ENCODE results near the gene CRHR1.

CRHR1 gene

GRCh38 chr17:45835481-45835880, 51.4 kb downstream of the CRHR1 start:
- H3K4me3 ChIP-seq (ENCODE audit: low read depth, low read length): no peak overlapping the region
- DNase-seq (ENCODE audit: low read depth): no peak
- TF ChIP-seq CTCF (IDR thresholded peaks at IDR 0.05; ENCODE audit: low read depth, low read length) (no peak), POLR2A (IDR thresholded peaks at IDR 0.05; ENCODE audit: extremely low read depth, insufficient read length) (no peak), MYC (IDR thresholded peaks at IDR 0.05; ENCODE audit: low read depth, low read length) (no peak), MAX (IDR thresholded peaks at IDR 0.05; ENCODE audit: low read depth, low read length) (no peak)

- no peak for TF ChIP-seq CTCF (IDR thresholded peaks at IDR 0.05; ENCODE audit: low read depth, low read length)
- DNase-seq (ENCODE audit: low read depth): peak; percentile 18
- no peak overlapping the region for H3K4me3 ChIP-seq (ENCODE audit: low read depth, low read length)
Measured at GRCh38 chr17:45836047-45837044, 52.2 kb downstream of the CRHR1 start.

GRCh38 chr17:45837187-45837586, 53.1 kb downstream of the CRHR1 start:
- TF ChIP-seq MYC (IDR thresholded peaks at IDR 0.05; ENCODE audit: low read depth, low read length) (no peak), POLR2A (IDR thresholded peaks at IDR 0.05; ENCODE audit: extremely low read depth, insufficient read length) (no peak), CTCF (IDR thresholded peaks at IDR 0.05; ENCODE audit: low read depth, low read length) (no peak), MAX (IDR thresholded peaks at IDR 0.05; ENCODE audit: low read depth, low read length) (no peak)
- no peak for DNase-seq (ENCODE audit: low read depth)
- no peak overlapping the region for H3K4me3 ChIP-seq (ENCODE audit: low read depth, low read length)

GRCh38 chr17:45837603-45838002, 53.5 kb downstream of the CRHR1 start:
- no peak overlapping the region for H3K4me3 ChIP-seq (ENCODE audit: low read depth, low read length)
- no peak for DNase-seq (ENCODE audit: low read depth)
- TF ChIP-seq POLR2A (IDR thresholded peaks at IDR 0.05; ENCODE audit: extremely low read depth, insufficient read length) (no peak), MYC (IDR thresholded peaks at IDR 0.05; ENCODE audit: low read depth, low read length) (no peak), MAX (IDR thresholded peaks at IDR 0.05; ENCODE audit: low read depth, low read length) (no peak), CTCF (IDR thresholded peaks at IDR 0.05; ENCODE audit: low read depth, low read length) (no peak)

- no peak for DNase-seq (ENCODE audit: low read depth)
- TF ChIP-seq MYC (IDR thresholded peaks at IDR 0.05; ENCODE audit: low read depth, low read length) (no peak), POLR2A (IDR thresholded peaks at IDR 0.05; ENCODE audit: extremely low read depth, insufficient read length) (no peak), CTCF (IDR thresholded peaks at IDR 0.05; ENCODE audit: low read depth, low read length) (no peak), MAX (IDR thresholded peaks at IDR 0.05; ENCODE audit: low read depth, low read length) (no peak)
Measured at GRCh38 chr17:45838751-45839295, 54.7 kb downstream of the CRHR1 start.

More at GRCh38 chr17:45838751-45839295, 54.7 kb downstream of the CRHR1 start:
- H3K4me3 ChIP-seq (ENCODE audit: low read depth, low read length): no peak overlapping the region
